H1 (cell line): ENCODE results near the gene CMKLR1. TPM values are rescaled to one million over a fixed set of nuclear protein-coding genes. Genes with fewer than 3 reads are reported as not detected.
A peak's percentile ranks its signal among the peaks of the same experiment; 100 is the strongest.

ENCODE experiments used
- CTCF ChIA-PET: fragments of 300-600 bp; sonication (Branson Sonifier 250); formaldehyde crosslinking; loops from one replicate; lab custom pipeline; 2021; ENCODE audit not compliant: partially characterized antibody; lab: Charles Lee
- POLR2A ChIA-PET: fragments of 300-600 bp; sonication (Branson Sonifier 250); formaldehyde crosslinking; loops from one replicate; lab custom pipeline; 2021; ENCODE audit warnings: inconsistent platforms; ENCODE audit not compliant: partially characterized antibody; lab: Charles Lee
- DNase-seq, 2 experiments: peaks; one replicate each; pipeline versions ENCODE4 v3.0.0 to v3.0.0-alpha.2; 2010 to 2022; ENCODE audit warnings: low spot score in 2 of 2, low read depth in 1 of 2, mixed read lengths in 1 of 2
- FAIRE-seq: peaks from 2 replicates; lab custom pipeline; 2011; peaks lifted over from hg19 to GRCh38; lab: Jason Lieb, UNC
- H2AFZ ChIP-seq: 2 replicates; pipeline ENCODE4 v1.8.1; 2012; ENCODE audit warnings: low read length, inconsistent platforms
- H2AK5ac ChIP-seq: 2 replicates; pipeline ENCODE4 v1.6.1; 2013; ENCODE audit warnings: low read depth, low read length
- H2BK120ac ChIP-seq: replicated peaks from 2 replicates; pipeline ENCODE3; 2013; ENCODE audit warnings: low read depth, low read length, inconsistent platforms
- H2BK12ac ChIP-seq: 2 replicates; pipeline ENCODE4 v1.6.1; 2013; ENCODE audit warnings: low read depth, low read length
- H2BK15ac ChIP-seq: 2 replicates; pipeline ENCODE4 v1.6.1; 2013; ENCODE audit warnings: low read length
- H2BK20ac ChIP-seq: 2 replicates; pipeline ENCODE4 v1.6.1; 2013; ENCODE audit warnings: low read length
- H2BK5ac ChIP-seq: 2 replicates; pipeline ENCODE4 v1.6.1; 2013; ENCODE audit warnings: low read depth, low read length
- H3K14ac ChIP-seq: 2 replicates; pipeline ENCODE4 v1.6.1; 2013; ENCODE audit warnings: inconsistent platforms; ENCODE audit not compliant: insufficient read length
- H3K18ac ChIP-seq: 2 replicates; pipeline ENCODE4 v1.6.1; 2013; ENCODE audit warnings: low read length; ENCODE audit errors: extremely low read depth
- H3K23ac ChIP-seq: 2 replicates; pipeline ENCODE4 v1.6.1; 2013; ENCODE audit warnings: inconsistent platforms; ENCODE audit not compliant: insufficient read length
- H3K23me2 ChIP-seq: 2 replicates; pipeline ENCODE4 v1.6.1; 2013; ENCODE audit warnings: low read depth, low read length
- H3K27ac ChIP-seq: 2 replicates; pipeline ENCODE4 v1.6.1; 2011; ENCODE audit warnings: low read depth, low read length, inconsistent platforms
- H3K27me3 ChIP-seq, 4 experiments: replicated peaks in 1 of 4; 1 replicate in 1 of 4; 2 replicates in 3 of 4; pipeline versions ENCODE4 v1.6.1 to v1.8.1; 2011 to 2013; ENCODE audit warnings: low read length in 3 of 4, mild to moderate bottlenecking in 3 of 4, inconsistent platforms in 2 of 4, mixed read lengths in 2 of 4, moderate library complexity in 1 of 4; ENCODE audit not compliant: control insufficient read depth in 3 of 4, insufficient read depth in 3 of 4; ENCODE audit errors: extremely low read depth in 1 of 4
- H3K36me3 ChIP-seq, 4 experiments: 2 replicates each; pipeline versions ENCODE4 v1.6.1 to v1.8.1; 2011 to 2013; ENCODE audit warnings: mild to moderate bottlenecking in 4 of 4, low read length in 3 of 4, moderate library complexity in 2 of 4, control low read depth in 1 of 4, inconsistent platforms in 1 of 4; ENCODE audit not compliant: insufficient read depth in 4 of 4, control insufficient read depth in 2 of 4
- H3K4ac ChIP-seq: replicated peaks from 2 replicates; pipeline ENCODE3; 2013; ENCODE audit warnings: low read length, low read depth, mixed read lengths, inconsistent platforms; ENCODE audit not compliant: insufficient read length
- H3K4me1 ChIP-seq, 4 experiments: replicated peaks in 1 of 4; 1 replicate in 1 of 4; 2 replicates in 3 of 4; pipeline versions ENCODE4 v1.6.1 to v1.8.1; 2011 to 2013; ENCODE audit warnings: low read length in 3 of 4, inconsistent platforms in 2 of 4, mixed read lengths in 1 of 4; ENCODE audit not compliant: insufficient read depth in 4 of 4, control insufficient read depth in 3 of 4
- H3K4me2 ChIP-seq, 2 experiments: 2 replicates each; pipeline versions ENCODE4 v1.6.1 to v1.8.1; 2011 to 2013; ENCODE audit warnings: low read depth in 2 of 2, low read length in 2 of 2, control low read depth in 1 of 2, inconsistent platforms in 1 of 2, mild to moderate bottlenecking in 1 of 2; ENCODE audit not compliant: insufficient read depth in 1 of 2
- H3K4me3 ChIP-seq, 4 experiments: fragments of 200-600, 300-600 bp in 1 of 4; sonication (generic), shearing (Covaris generic), sonication (Bioruptor Twin) in 1 of 4; 2 replicates each; pipeline versions ENCODE4 v1.5.1 to v1.8.1; 2011 to 2016; ENCODE audit warnings: low read length in 4 of 4, low read depth in 3 of 4, control low read depth in 2 of 4, inconsistent platforms in 2 of 4, mild to moderate bottlenecking in 2 of 4, mixed read lengths in 1 of 4, moderate library complexity in 1 of 4; ENCODE audit not compliant: insufficient read depth in 2 of 4; ENCODE audit errors: extremely low read depth in 1 of 4
- H3K56ac ChIP-seq: replicated peaks from 2 replicates; pipeline ENCODE3; 2013; ENCODE audit warnings: low read depth, mild to moderate bottlenecking, mixed read lengths, low read length, inconsistent platforms; ENCODE audit not compliant: insufficient read length
- H3K79me1 ChIP-seq: 2 replicates; pipeline ENCODE4 v1.6.1; 2013; ENCODE audit warnings: low read depth, low read length, control low read depth
- H3K79me2 ChIP-seq, 2 experiments: 2 replicates each; pipeline versions ENCODE4 v1.6.1 to v1.8.1; 2012 to 2013; ENCODE audit warnings: low read length in 2 of 2, mild to moderate bottlenecking in 2 of 2, inconsistent platforms in 1 of 2; ENCODE audit not compliant: insufficient read depth in 2 of 2, control insufficient read depth in 1 of 2
- H3K9ac ChIP-seq, 4 experiments: replicated peaks in 1 of 4; 1 replicate in 1 of 4; 2 replicates in 3 of 4; pipeline versions ENCODE4 v1.6.1 to v1.8.1; 2011 to 2013; ENCODE audit warnings: low read depth in 3 of 4, low read length in 3 of 4, control low read depth in 2 of 4, mild to moderate bottlenecking in 2 of 4, moderate library complexity in 2 of 4, inconsistent platforms in 1 of 4; ENCODE audit errors: extremely low read depth in 1 of 4
- H3K9me3 ChIP-seq, 2 experiments: 2 replicates each; pipeline versions ENCODE4 v1.6.1 to v1.8.1; 2012 to 2013; ENCODE audit warnings: mild to moderate bottlenecking in 2 of 2, moderate library complexity in 2 of 2, control low read depth in 1 of 2, inconsistent platforms in 1 of 2, low read depth in 1 of 2, low read length in 1 of 2, mixed read lengths in 1 of 2; ENCODE audit not compliant: insufficient read depth in 2 of 2
- H4K20me1 ChIP-seq, 2 experiments: replicated peaks in 1 of 2; 2 replicates each; pipeline versions ENCODE3 to v1.8.1; 2011 to 2013; ENCODE audit warnings: inconsistent platforms in 2 of 2, low read length in 2 of 2, mild to moderate bottlenecking in 1 of 2; ENCODE audit not compliant: insufficient read depth in 2 of 2, control insufficient read depth in 1 of 2
- H4K5ac ChIP-seq: 2 replicates; pipeline ENCODE4 v1.6.1; 2013; ENCODE audit warnings: low read length, low read depth, mixed read lengths, inconsistent platforms; ENCODE audit not compliant: insufficient read length
- H4K8ac ChIP-seq: 2 replicates; pipeline ENCODE4 v1.8.0; 2013; ENCODE audit warnings: mild to moderate bottlenecking, moderate library complexity, low read length, inconsistent platforms; ENCODE audit not compliant: insufficient read depth; ENCODE audit errors: extremely low read depth
- H4K91ac ChIP-seq: replicated peaks from 2 replicates; pipeline ENCODE3; 2013; ENCODE audit warnings: low read length, mixed read lengths, inconsistent platforms; ENCODE audit not compliant: insufficient read length
- KDM1A ChIP-seq: fragments of 200-600, 300-600 bp; sonication (generic); IDR thresholded peaks from 2 replicates; pipeline ENCODE4 v1.7.1; 2016; ENCODE audit warnings: mild to moderate bottlenecking, low read length, borderline replicate concordance
- TAF1 ChIP-seq: IDR thresholded peaks from 2 replicates; pipeline ENCODE4 v1.6.1; 2011; ENCODE audit warnings: mild to moderate bottlenecking, low read depth, low read length
- WGBS, 2 experiments: shearing (Covaris generic) in 1 of 2; methylation state at CpG; one replicate each; pipeline versions ENCODE4 v1.1.6 to v1.1.7; 2013 to 2015; ENCODE audit warnings: low lambda C conversion rate in 2 of 2, mixed read lengths in 2 of 2, inconsistent platforms in 1 of 2, low coverage in 1 of 2, missing lambda C conversion rate in 1 of 2; ENCODE audit not compliant: insufficient replicate concordance in 2 of 2, insufficient coverage in 1 of 2, insufficient read length in 1 of 2; ENCODE audit errors: extremely low coverage in 1 of 2, missing lambda C conversion rate in 1 of 2; 5-methylcytosine and 5-hydroxymethylcytosine counted together
- polyA plus RNA-seq, 7 experiments: library from polyadenylated mRNA; depleted of rRNA in 3 of 7; stranded (reverse) in 5 of 7; unstranded in 2 of 7; fragments of >200 nt in 5 of 7; fragments of 200-250 nt in 2 of 7; gene quantifications; 1 replicate in 5 of 7; 2 replicates in 1 of 7; 4 replicates in 1 of 7; pipeline versions ENCODE4 v1.2.1 to v1.2.3, GENCODE V29; 2011 to 2013; ENCODE audit warnings: missing spikeins in 2 of 7, mixed read lengths in 2 of 7
- total RNA-seq: library from RNA; stranded (reverse); fragmentation: NEBNext Ultra II Directional; extraction: Animal tissue kit (Norgen Biotek cat#: 25700); gene quantifications from 2 replicates; pipeline ENCODE4 v1.2.1, GENCODE V29; 2021

CMKLR1 gene
- total and polyA plus RNA-seq, 2 of the 8 experiments (the other 6 are each of a cell fraction or from before 2014, with no cell fraction given): 2.1 to 2.8 TPM

DNA sequence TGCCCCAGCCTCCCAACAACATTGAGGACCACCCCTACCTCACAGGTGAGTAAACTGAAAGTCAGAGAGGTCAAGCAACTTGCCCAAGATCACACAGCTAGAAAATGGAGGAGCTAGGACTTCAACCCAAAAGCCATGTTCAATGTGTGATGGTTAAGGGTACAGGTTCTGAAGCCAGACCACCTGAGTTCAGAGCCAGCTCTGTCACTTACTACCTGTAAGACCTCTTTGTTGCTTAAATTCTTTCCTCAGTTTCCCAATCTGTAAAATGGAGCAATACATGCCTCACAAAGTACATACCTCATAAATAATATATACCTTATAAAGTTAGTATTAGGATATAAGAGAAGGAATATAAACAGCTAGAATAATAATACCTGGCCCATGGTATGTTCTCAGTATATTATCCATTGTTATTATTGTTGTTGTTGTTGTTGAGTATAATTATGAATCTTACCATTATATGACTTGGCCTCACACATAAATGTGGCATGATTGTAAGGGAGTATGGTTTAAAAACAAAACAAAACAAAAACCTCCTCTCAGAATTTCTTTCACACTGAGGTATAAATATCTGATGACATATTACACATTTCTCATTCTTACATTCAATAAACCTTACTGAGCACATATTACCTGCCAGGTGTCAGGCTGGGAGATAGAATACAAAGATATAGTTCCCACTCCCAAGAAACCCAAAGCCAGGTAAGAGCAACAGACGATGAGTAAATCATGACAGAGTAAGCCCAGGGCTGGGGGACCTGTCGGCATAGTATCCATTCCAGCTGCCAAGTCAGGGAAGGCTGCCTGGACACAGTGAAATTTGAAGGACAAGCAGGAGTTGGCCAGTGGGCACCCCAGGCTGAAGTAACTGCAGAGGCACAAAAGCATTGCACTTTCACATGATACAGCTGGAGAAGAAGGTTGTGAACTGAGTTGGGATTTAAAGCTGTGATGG is 19.6 kb downstream of the CMKLR1 start:
- Histone ChIP-seq H3K14ac (no peak overlapping the region), H4K91ac (peak overlapping the region; percentile 58), H4K5ac (no peak overlapping the region), H4K8ac (no peak overlapping the region), H3K18ac (no peak overlapping the region), H2AFZ (no peak overlapping the region), H2BK120ac (peak overlapping the region; percentile 50), H3K4me3 (no peak overlapping the region), H2BK5ac (peak overlapping the region; percentile 15; the same call in 1 of the 2 replicates), H2AK5ac (0 out of 2 replicates have a peak overlapping the region, but pooled peaks have one; percentile 42), H3K56ac (no peak overlapping the region), H2BK20ac (peak overlapping the region; percentile 55), H3K4me2 (no peak overlapping the region), H3K79me2 (no peaks in the 10 kb centered on the region), H2BK12ac (peak overlapping the region; percentile 89; the same call in 1 of the 2 replicates), H3K9ac (no peak overlapping the region), H3K27me3 (no peaks in the 10 kb centered on the region), H3K4me1 (peaks cover 12 to 40% (median 20%) of the 10 kb centered on the region in 4 experiments), H3K36me3 (no peaks in the 10 kb centered on the region; a peak in 1 of 8 replicates), H3K79me1 (no peaks in the 10 kb centered on the region), H3K27ac (no peak overlapping the region), H4K20me1 (no peaks in the 10 kb centered on the region), H3K23me2 (no peaks in the 10 kb centered on the region; the same call in 1 of the 2 replicates), H3K9me3 (no peaks in the 10 kb centered on the region), H3K4ac (no peak overlapping the region), H2BK15ac (no peak overlapping the region), H3K23ac (no peak overlapping the region)
- FAIRE-seq (no peak), DNase-seq (no peak)
- ChIA-PET CTCF (interaction anchor here (1.0 to 3.7 kb wide), 5 partner anchors 13 to 137 kb away, joined by 3 to 9 read pairs (median 5); no protein-coding TSS in a partner anchor), POLR2A (no interaction called here)
- TF ChIP-seq TAF1 (no peak), KDM1A (no peak)
- WGBS, 2 experiments: 76% methylated on average over 2 of the region's 2 CpGs; no CpG with 5 or more reads in 1 of the 2 experiments
